Stomach (tissue), 4 donors: Measurements from ENCODE around the gene KCNA10.

Source experiments
- CTCF ChIP-seq, 7 experiments: fragments of 450-650 bp in 4 of 7; fragments of 200-600 bp in 3 of 7; sonication (generic) in 3 of 7; IDR thresholded peaks; one replicate each; pipeline ENCODE4 v1.5.1; 2016 to 2019; ENCODE audit warnings: antibody characterized with exemption in 7 of 7, control low read depth in 2 of 7, mild to moderate bottlenecking in 1 of 7
- EP300 ChIP-seq: sonication (generic); formaldehyde crosslinking; IDR thresholded peaks from one replicate; pipeline ENCODE4 v1.6.1; 2017; ENCODE audit warnings: antibody characterized with exemption
- POLR2A ChIP-seq, 4 donors: fragments of 450-650 bp; IDR thresholded peaks; one replicate each; pipeline ENCODE4 v1.6.1; 2016; ENCODE audit warnings: antibody characterized with exemption in 4 of 4, control low read depth in 2 of 4, mild to moderate bottlenecking in 1 of 4, moderate library complexity in 1 of 4
- POLR2AphosphoS5 ChIP-seq, 3 donors: sonication (generic); formaldehyde crosslinking; IDR thresholded peaks; one replicate each; pipeline ENCODE4 v1.6.1; 2016; ENCODE audit warnings: antibody characterized with exemption in 3 of 3

GRCh38 chr1:110485725-110486124, 33.2 kb downstream of the KCNA10 start:
- TF ChIP-seq CTCF (IDR thresholded peaks at IDR 0.05) (no peak), POLR2AphosphoS5 (IDR thresholded peaks at IDR 0.05) (no peak), POLR2A (IDR thresholded peaks at IDR 0.05) (no peak), EP300 (no peak)
